SK-N-MC (cell line): ENCODE measurements around the gene SLC4A2.

Experiments used
- EZH2 ChIP-seq: fragments of 200-600 bp; sonication (generic); IDR thresholded peaks from one replicate; pipeline ENCODE4 v1.6.1; 2017; ENCODE audit warnings: antibody characterized with exemption
- POLR2AphosphoS5 ChIP-seq: IDR thresholded peaks from 2 replicates; pipeline ENCODE4 v1.6.1; 2012; ENCODE audit warnings: mild to moderate bottlenecking, low read depth, low read length, borderline replicate concordance

DNA sequence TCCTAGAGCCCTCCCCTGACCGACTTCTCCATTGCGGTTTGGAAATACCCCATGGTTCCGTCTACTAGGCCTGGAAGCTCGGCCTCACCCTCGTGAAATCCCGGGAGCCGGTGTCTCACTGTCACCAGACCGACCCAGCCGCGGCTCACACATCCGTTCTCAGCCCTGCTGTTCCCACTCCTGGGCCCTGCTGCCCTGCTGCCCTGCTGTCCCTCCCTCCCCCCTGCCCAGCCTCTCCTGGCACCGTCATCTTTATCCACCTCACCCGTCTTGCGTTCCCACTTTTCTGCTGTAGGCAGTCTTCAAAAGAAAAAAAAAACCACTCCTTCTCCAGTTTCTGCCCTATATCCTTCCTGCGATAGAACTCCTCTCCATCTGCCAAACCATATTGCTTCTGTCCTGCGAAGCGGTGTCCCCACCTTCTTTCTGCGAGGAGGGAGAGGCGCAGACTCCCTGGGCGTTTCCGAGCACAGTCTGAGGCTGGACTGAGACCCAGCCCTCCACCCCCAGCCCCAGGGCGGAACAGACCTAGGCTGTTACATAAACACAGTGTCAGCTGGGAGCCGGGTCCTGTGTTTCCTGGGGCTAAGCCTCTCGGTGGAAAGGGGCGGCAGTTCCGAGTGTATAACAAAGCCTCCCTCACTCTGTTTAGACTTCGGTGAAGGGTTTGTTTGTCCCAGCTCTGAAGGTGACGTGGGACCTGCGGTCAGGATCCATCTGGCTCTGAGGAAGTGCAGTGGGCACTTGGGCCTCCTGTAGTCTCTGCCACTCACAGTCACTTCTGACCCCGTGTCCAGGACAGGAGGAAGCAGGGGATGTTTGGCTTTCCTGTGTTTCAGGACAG is 29.7 kb downstream of the SLC4A2 start:
- TF ChIP-seq EZH2 (no peak), POLR2AphosphoS5 (no peak)
